ENCODE data around the gene SGPP1.
"Not testable (repeated sequence)": the region's sequence is repeated elsewhere in the genome, so short reads cannot be mapped to it uniquely, and the experiment has no call there.

Gene SGPP1, protein sequence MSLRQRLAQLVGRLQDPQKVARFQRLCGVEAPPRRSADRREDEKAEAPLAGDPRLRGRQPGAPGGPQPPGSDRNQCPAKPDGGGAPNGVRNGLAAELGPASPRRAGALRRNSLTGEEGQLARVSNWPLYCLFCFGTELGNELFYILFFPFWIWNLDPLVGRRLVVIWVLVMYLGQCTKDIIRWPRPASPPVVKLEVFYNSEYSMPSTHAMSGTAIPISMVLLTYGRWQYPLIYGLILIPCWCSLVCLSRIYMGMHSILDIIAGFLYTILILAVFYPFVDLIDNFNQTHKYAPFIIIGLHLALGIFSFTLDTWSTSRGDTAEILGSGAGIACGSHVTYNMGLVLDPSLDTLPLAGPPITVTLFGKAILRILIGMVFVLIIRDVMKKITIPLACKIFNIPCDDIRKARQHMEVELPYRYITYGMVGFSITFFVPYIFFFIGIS

DNA sequence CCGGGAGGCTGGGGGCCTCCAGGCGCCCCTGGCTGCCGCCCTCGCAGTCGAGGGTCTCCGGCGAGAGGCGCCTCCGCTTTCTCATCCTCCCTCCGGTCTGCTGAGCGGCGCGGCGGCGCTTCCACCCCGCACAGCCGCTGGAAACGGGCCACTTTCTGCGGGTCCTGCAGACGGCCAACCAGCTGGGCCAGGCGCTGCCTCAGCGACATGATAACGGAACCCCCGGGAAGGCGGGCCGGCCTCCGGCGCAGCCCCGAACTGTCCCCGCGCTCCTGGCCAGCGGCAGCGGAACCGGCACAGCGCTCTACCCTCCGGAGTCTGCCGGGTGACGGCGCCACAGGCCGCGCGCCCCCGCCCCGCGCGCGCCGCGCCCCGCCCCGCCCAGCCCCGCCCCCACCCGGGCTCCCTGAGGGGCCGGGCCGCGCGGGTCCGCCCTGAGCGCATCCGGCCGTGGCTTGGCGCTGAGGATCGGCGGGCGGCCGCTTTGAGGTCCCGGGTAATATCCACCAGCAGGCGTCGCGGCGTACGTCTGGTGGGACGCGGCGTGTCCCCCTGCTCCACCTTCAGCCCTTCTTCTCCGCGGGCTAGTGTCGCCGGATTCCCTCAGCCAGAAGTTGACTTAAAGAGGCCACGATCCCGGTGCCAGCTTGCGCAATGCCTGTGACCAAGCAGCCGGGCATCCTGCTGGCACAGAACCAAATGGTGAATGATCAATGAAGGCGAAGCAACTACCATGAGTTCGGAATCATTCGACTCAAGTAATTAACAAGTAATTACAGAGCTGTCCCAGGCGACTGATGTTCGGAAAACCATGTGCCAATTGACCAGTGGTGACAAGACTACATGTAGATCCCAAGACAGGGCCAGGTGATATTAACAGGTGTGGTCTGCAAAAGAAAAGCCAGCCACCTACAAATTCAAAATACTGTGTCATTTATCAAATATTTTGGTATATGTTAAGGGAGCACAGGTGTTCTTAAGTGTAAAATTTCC is at the start of gene SGPP1:
Gene SGPP1, minus strand, starts transcription at position 330 of the 993 bp plus-strand sequence. Its CDS starts 121 bp downstream, at position 209.
- peak; percentile 69 for DNase-seq

GRCh38 chr14:63777024-63777423 is 49.2 kb upstream of the SGPP1 start:
- DNase-seq = no peak

DNA sequence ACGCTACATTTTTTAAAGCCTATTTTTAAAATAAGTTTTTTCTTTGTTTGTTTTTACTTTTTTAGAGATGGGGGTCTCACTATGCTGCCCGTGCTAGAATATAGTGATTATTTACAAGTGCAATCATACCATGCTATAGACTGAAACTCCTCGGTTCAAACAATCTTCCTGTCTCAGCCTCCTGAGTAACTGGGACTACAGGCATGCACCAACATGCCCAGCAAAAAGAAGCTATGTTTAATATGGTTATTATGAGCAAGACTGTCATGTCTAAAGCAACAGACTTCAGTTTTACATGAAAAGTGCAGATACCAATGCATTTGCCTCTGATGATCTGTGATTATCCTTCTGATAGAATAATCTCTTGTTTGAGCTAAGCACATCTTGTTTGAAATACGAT is 45.6 kb upstream of the SGPP1 start:
- no peak for DNase-seq

DNA sequence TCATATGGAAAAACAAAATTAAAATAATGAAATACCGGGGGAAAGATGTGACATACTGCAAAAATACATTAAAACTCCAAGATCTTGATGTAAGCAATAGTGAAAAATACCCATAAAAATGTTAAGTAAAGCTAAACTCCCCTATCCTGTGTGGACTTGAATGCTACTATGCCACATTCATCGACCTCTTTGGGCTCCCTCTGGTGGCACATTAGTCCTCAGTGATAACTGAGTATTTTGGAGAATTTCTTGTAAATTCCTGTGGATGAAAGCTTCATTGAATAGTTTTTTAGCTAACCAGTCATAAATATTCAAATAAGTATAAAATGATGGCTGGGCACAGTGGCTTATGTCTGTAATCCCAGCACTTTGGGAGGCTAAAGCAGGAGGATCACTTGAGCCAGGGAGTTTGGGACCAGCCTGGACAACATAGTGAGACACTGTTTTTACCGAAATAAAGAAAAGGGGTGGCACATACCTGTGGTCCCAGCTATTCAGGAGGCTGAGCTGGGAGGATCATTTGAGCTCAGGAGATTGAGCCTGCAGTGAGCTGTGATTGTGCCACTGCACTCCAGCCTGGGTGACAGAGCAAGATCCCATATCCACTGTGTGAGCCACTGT is 42.4 kb upstream of the SGPP1 start:
- no peak for DNase-seq

DNA sequence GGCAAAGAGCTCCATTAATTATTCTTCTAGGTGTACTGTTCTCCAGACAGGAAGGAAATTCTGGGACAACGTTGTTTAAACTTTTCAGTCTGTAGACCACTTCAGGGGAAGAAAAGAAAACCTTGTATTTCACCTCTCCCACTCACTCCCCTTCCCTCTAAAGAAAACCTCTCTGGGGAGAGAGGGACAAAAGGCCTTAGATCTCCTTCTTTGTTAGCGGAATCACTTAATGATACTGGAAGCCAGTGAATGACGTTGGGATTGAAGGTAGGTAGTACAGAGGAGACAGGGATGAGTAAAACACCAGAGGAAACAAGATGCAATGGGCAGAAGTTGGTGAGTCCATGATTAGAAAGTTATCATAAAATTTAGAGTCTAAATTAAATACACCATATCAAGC is 38.7 kb upstream of the SGPP1 start:
- DNase-seq = no peak

DNA sequence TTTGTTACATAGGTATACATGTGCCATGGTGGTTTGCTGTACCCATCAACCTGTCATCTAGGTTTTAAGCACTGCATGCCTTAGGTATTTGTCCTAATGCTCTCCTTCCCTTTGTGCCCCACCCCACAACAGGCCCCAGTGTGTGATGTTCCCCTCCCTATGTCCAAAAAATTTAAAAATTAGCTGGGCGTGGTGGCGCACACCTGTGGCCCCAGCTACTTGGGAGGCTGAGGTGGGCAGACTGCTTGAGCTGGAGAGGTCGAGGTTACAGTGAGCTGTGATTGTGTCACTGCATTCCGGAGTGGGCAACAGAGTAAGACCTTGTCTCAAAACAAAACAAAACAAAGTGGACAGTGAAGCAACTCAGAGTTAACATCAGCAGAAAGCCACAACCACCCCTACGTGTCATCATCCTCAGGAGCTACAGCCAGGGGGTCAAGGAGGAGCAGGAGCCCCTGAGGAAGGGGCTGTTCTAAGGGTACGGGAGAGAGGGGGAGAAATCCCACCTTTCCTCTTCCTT is 36.8 kb upstream of the SGPP1 start:
- DNase-seq = no peak

GRCh38 chr14:63764103-63764502 is 36.2 kb upstream of the SGPP1 start:
- DNase-seq = no peak

DNA sequence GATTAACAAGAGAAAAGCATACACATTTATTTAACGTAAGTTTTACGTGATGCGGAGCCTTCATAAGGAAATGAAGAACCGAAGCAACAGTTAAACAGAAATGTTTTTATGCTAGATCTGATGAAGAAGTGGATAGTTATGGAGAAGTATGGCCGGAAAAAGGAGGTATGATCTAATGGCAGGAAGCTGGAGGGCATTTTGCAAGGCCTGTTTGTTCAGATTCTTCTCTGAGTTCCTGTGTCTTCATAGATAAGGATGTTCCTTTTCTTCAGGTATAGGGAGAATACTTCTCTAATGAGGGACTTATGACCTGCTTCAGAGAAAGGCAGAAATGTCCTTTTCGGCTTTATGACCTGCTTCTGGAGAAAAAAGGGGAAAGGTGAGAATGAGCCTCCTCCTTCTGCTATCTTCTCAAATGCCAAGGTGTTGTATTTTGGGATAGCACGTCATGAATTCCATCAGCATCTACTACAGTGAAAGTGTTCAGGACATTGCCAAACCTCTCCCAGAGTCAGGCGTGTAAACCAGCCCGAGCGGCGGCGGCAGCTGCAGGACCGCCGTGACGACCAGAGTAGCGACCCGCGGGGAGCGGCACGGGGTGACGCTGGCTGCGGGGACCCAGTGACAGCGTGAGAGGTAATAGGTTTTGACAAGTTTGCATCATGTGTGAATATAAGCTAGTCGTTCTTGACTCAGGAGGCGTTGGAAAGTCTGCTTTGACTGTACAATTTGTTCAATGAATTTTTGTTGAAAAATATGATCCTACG is 33.7 kb upstream of the SGPP1 start:
- no peak for DNase-seq

DNA sequence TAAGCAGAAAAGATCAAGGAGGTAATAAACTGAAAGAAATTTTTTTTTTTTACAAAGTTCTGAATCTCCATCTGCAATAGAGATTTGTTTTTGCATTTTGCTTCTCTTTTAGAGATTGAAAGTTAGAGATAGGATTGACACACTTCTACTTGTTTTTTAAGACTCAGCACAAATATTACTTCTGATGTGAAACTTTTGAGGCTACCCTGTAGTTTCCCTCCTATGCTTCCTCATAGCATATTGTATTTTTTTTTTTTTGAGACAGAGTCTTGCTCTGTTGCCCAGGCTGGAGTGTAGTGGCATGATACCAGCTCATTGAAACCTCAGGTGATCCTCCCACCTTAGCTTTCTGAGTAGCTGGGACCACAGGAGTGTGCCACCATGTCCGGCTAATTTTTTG is 32.1 kb upstream of the SGPP1 start:
- DNase-seq = no peak

DNA sequence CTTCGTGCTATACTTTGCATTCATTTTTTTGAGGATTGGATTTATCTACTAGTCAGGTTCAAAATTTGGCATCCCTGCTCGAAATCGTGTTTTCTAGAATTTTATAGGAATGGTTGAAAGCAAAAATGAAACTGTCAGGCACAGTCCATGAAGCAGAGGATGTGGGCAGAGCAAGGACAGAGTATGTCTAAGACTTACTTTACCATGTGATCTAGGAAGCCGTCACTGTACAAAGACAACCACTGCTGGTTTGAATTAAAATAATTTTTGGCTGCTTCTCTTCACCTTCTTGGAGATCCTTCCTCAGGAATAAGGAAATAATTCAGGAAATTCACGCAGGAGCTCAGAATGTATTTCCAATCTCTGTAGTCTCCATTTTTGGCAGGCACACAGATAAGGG is 31.6 kb upstream of the SGPP1 start:
- DNase-seq = no peak

DNA sequence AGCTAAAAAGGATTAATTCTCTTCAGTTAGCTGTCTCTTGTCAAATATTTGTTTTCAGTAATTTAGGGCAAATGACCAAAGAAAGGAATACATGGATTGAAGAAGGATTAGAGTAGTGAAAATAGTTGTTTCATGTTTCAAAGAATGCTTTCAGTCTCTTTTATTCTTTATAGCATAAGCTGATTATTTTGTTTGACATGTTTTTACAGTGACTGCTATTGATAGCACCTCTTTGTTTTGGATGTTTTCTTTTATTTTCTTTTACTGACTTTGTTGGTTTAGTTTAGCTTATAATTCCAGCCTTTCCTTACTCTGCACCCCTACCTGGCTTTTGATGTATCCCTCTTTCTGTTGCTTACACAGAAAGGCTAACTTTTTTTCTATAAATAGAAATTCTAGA is 29.3 kb upstream of the SGPP1 start:
- no peak for DNase-seq

DNA sequence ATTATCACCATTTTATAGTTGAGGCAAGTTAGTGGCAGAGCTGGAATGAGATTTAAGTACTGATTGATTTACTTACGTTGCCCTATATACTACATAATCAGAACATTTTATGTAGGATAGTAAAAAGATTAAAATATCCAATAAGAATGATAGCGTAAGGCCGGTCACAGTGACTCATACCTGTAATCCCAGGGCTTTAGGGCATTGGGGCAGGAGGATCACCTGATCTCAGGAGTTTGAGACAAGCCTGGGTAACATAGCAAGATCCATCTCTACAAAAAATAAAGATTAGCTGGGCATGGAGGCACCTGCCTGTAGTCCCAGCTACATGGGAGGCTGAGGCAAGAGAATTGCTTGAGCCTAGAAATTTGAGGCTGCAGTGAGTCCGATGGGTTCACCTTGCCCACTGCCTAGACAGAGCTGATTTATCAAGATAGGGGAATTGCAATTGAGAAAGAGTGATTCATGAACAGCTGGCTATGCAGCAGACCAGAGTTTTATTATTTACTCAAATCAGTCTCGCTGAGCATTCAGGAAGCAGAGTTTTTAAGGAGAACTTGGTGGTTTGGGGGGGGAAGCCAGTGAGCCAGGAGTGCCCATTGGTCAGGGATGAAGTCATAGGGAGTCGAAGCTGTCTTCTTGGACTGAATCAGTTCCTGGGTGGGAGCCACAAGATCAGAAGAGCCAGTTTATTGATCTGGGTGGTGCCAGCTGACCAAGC is 24.7 kb upstream of the SGPP1 start:
- no peak for DNase-seq

GRCh38 chr14:63751076-63751475 is 23.2 kb upstream of the SGPP1 start:
- not testable (repeated sequence) for DNase-seq

DNA sequence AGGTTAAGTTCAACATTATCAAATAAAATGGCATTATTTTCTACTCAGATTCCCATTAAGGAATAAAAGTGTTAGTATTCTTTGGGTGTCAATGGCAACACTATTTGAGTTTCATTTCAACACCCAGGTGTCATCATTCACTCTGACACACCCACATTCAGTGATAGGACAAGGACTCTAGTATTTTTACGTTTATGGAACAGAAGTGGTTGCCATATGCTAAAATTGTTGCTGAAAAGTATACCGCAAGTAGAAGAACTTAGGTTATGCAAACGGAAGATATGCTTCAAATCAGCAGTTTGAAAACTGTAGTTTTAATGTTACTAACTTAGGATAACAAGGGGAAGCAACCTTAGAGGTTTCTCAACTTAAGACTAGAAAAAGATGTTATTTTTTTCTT is 20.0 kb upstream of the SGPP1 start:
- DNase-seq = no peak

GRCh38 chr14:63745858-63746425 is 18.1 kb upstream of the SGPP1 start:
- no peak for DNase-seq

GRCh38 chr14:63745272-63745671 is 17.4 kb upstream of the SGPP1 start:
- DNase-seq = no peak

DNA sequence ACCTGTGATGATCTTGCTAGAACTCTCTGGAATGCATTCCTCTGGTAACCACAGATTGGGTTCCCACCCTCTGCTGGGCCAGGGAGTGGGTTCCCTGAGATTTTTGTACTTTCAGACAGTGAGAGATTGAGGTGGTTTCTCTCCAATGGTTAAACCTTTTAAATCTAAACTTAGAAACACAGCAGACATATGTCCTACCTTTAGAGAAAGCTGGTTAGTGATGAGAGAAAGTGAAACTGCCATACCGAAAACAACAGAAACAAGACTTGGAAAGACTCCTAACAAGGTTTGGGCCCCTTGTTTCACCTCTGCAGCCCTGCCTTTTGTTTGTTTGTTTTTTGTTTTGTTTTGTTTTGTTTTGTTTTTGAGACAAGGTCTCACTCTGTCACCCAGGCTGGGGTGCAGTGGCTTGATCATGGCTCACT is 9.7 kb upstream of the SGPP1 start:
- DNase-seq = no peak

DNA sequence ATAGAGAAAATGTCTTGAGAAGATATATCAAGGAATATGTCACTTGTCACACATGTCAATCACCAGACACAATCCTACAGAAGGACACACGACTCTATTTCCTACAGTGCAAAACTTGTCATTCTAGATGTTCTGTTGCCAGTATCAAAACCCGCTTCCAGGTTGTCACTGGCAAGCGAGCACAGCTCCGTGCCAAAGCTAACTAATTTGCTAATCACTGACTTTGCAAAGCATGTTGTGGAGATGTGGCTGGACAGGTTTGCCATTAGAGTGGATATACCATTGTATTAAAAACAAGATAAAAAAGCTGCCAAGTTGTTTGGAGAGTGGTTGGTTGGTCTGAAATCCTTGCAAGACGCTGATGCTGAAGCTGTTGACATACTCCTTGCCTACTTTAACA is 7.9 kb upstream of the SGPP1 start:
- no peak for DNase-seq

- DNase-seq = no peak
These were observed 2.8 kb upstream of the SGPP1 start for GRCh38 chr14:63730659-63731058.

DNA sequence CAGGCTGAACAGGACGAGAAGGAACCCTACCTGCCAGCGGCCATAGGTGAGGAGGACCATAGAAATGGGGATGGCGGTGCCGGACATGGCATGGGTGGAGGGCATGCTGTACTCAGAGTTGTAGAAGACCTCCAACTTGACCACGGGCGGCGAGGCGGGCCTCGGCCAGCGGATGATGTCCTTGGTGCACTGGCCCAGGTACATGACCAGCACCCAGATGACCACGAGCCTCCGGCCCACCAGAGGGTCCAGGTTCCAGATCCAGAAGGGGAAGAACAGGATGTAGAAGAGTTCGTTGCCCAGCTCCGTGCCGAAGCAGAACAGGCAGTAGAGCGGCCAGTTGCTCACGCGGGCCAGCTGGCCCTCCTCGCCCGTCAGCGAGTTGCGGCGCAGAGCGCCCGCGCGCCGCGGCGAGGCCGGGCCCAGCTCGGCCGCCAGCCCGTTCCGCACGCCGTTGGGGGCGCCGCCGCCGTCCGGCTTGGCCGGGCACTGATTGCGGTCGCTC is 582 bp downstream of the SGPP1 start:
- no peak for DNase-seq

DNA sequence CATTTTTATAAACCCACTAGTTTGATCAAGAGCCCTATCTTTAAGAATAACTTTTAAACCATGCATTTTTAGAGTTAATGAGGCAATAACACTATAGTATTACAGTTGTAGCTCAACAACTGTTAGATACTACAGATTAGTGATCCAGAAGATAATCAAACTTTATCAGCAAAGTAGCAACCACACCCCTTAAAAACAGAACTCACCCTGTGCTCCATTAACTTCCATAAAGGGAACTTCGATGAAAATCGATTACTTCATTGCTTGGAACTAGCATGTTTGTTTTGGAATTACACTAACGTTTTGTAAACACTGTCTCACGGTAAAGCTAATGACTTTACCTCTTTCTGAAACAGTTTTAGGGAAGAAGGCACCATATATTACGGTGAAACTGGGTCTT is 1.4 kb downstream of the SGPP1 start:
- no peak for DNase-seq

Measured in NCI-H1436 (cell line).